SIG-M5 (cell line): Measurements from ENCODE around the gene HCN2.
"Not testable (repeated sequence)": the region's sequence is repeated elsewhere in the genome, so short reads cannot be mapped to it uniquely, and the experiment has no call there.

Source experiments
- DNase-seq: peaks from one replicate; lab custom pipeline; 2025; lab: John Stamatoyannopoulos, UW

Gene HCN2

GRCh38 chr19:620166-620862 is 30.6 kb downstream of the HCN2 start:
- DNase-seq, result no peak

GRCh38 chr19:621191-621590 is 31.5 kb downstream of the HCN2 start:
- not testable (repeated sequence) for DNase-seq

GRCh38 chr19:621819-622218 is 32.1 kb downstream of the HCN2 start:
- DNase-seq, result no peak

- DNase-seq, result no peak
Observed at GRCh38 chr19:622666-623065, 33.0 kb downstream of the HCN2 start.

GRCh38 chr19:623175-623916 is 33.7 kb downstream of the HCN2 start:
- DNase-seq, result no peak

- DNase-seq, result no peak
Observed at GRCh38 chr19:623974-624373, 34.3 kb downstream of the HCN2 start.

GRCh38 chr19:624433-625109 is 34.9 kb downstream of the HCN2 start:
- no peak for DNase-seq

GRCh38 chr19:625257-625656 is 35.6 kb downstream of the HCN2 start:
- no peak for DNase-seq

GRCh38 chr19:626566-626965 is 36.9 kb downstream of the HCN2 start:
- not testable (repeated sequence) for DNase-seq

- DNase-seq, result no peak
Observed at GRCh38 chr19:628168-628567, 38.5 kb downstream of the HCN2 start.

- not testable (repeated sequence) for DNase-seq
Observed at GRCh38 chr19:629515-629914, 39.8 kb downstream of the HCN2 start.

GRCh38 chr19:629961-630714 is 40.5 kb downstream of the HCN2 start:
- DNase-seq, result no peak

- DNase-seq, result no peak
Observed at GRCh38 chr19:632579-633067, 42.9 kb downstream of the HCN2 start.

- DNase-seq, result peak; percentile 51
Observed at GRCh38 chr19:633068-633785, 43.5 kb downstream of the HCN2 start, which contains the start of gene POLRMT. TSS of gene POLRMT (minus strand) at chr19:633537. CDS start at chr19:633512, 25 bp downstream.

GRCh38 chr19:633786-634639 is 44.3 kb downstream of the HCN2 start:
- DNase-seq, result no peak

- DNase-seq, result no peak
Observed at GRCh38 chr19:634975-635652, 45.4 kb downstream of the HCN2 start.

GRCh38 chr19:638906-639252 is 49.2 kb downstream of the HCN2 start:
- DNase-seq, result no peak

- no peak for DNase-seq
Observed at GRCh38 chr19:639253-640160, 49.8 kb downstream of the HCN2 start, which contains the start of gene FGF22. TSS of gene FGF22 (plus strand) at chr19:639879. CDS start at chr19:639926, 47 bp downstream.

- DNase-seq, result no peak
Observed at GRCh38 chr19:640161-640558, 50.5 kb downstream of the HCN2 start.
